HG03520 (cell line): Measurements from ENCODE around the gene CYSLTR2.

Experiments used
- ATAC-seq: cut with Tn5 transposase; IDR thresholded peaks from one replicate; pipeline ENCODE4 v1.9.1; 2021; ENCODE audit warnings: mild to moderate bottlenecking, moderate library complexity; ENCODE audit not compliant: unreplicated experiment

The CYSLTR2 gene, protein sequence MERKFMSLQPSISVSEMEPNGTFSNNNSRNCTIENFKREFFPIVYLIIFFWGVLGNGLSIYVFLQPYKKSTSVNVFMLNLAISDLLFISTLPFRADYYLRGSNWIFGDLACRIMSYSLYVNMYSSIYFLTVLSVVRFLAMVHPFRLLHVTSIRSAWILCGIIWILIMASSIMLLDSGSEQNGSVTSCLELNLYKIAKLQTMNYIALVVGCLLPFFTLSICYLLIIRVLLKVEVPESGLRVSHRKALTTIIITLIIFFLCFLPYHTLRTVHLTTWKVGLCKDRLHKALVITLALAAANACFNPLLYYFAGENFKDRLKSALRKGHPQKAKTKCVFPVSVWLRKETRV

DNA sequence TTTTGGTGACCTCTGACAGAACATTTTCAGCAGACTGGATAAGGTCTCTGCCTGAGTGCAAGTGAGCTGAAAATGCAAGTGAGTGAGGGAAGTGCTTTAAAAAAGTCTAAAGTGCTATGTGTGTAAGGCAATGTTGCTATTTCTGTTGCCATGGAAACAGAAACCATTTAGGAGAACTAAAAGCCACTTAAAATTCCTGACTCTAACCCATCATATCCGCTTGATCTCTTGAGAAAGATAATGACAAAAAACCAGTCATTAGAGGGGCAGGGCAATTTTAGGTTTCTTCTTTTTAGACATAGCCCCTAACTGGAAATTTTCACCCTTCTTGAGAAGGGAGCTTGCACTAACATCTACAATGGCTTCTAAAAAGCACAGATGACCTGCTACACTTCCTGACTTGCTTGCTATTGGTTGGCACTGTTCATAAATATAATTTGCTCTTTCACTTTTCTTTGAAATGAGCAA is at the start of gene CYSLTR2:
Gene CYSLTR2 (plus strand): TSS at position 458 of the 468 bp plus-strand sequence. CDS start 52,889 bp downstream, outside the sequence.
- ATAC-seq, result no peak

DNA sequence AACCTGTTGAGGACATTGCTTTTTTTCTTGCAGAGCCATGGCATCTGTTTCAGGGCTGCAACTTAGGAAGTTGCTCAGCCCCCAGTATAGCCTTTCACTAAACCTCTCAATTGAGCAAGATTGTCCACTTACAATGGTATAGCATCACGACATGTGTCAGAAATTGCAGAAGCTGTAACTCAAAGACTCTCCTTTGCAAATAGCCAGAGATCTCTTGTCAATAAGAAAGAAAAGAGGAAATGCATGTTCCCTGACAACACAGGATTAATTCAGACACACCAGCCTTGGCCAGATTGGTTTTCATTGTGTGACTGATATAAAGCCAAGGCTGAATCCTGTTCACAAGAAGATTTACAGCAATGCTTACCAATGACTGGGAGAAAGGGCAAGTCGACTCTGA is 38.7 kb upstream of the CYSLTR2 start:
- ATAC-seq, result no peak

DNA sequence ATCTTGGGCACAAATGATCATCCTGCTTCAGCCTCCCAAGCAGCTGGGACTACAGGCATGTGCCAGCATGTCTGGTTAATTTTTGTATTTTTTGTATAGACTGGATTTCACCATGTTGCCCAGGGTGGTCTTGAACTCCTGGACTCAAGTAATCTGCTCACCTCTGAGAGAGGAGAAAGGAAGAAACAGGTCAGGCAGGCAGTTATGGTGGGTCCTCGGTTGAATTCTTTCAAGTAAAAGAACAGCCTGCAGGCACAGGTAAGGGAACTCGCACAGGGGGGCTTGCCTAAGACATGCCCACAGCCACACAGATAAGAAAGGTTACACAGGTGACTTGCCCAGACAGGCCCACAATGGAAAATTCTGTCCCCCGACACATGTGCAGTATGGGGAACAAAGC is 34.8 kb upstream of the CYSLTR2 start:
- ATAC-seq, result no peak

DNA sequence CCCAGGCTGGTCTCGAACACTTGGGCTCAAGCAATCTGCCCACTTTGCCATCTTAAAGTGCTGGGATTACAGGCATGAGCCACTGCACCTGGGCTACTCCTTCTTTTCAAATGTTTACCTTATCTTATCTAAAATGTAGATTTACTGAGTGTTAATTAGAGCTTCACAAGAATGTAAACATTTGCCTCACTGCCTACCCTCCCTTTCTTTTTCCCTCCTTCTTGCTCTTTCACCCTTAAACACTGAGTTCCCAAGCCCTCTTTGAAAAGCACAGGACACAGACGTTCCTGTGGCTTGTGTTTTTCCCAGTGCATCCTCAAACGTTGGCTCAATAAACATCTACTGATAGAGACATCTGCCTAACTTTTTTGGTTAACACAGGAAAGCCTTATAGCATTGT is 32.7 kb upstream of the CYSLTR2 start:
- ATAC-seq, result no peak

DNA sequence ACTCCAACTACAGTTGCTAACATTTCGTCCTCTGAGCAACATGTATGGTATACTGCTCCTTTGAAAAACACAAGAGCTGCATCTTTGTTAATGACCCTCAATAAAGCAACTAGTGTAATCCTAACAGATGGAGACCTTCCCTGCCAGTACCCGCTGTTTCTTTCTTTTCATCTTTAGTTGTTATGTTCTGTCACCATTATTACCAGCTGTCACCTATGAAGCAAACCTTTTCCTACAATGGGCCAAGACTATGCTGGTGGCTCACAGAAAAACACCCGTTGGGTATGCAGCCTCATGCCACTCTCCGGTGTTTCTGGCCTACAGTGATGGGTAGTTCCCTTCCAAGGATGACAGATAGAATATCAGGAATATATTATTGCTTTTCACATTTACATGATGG is 29.7 kb upstream of the CYSLTR2 start:
- no peak for ATAC-seq

DNA sequence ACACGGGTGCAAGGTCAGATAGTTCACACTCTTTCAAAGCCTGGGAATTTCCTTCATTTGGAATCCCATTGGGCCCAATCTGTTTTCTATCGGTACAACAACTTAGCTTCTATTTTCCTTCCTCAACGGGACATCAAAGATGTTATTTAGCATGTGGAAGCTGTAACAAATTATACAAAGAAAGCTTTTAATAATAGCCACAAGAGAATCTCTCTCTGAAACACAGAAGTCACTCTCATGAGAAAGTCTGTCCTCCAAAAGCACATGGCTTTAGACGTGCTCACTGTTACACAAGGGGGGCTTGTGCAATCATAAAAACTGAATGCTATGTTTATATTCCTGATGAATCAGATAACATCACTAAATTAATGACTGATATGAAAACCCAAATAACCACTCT is 28.9 kb upstream of the CYSLTR2 start:
- no peak for ATAC-seq

DNA sequence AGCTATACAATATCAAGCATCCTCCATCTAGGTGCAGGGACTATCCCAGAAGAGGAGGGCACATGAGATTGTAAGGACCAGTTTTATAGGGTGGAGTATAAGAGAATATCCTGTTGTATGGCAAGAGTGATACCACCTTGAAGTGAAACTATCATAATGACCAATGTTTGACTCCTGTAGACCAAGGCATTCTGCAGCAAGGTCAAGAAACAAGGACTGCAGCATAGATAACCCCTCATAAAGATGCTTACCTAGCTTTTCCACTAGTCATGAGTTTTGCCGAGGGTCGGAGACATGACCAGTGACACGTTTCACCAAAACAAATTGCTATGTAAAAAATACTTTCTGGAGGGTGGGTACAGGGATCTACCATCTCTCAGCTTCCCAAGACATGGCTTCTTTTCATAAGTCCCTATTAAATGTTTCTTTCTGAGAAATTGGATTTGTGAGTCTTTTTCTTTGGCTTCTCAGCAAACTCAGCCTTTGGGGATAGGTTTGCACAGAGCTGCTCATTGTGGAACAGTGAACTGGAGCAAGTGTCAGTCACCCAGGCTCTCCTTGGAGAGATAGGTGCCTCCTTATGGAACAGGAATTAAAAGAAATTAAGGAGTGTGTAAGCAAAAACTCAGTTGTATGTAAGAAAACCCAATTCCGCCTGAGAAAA is 28.2 kb upstream of the CYSLTR2 start:
- ATAC-seq, result no peak

DNA sequence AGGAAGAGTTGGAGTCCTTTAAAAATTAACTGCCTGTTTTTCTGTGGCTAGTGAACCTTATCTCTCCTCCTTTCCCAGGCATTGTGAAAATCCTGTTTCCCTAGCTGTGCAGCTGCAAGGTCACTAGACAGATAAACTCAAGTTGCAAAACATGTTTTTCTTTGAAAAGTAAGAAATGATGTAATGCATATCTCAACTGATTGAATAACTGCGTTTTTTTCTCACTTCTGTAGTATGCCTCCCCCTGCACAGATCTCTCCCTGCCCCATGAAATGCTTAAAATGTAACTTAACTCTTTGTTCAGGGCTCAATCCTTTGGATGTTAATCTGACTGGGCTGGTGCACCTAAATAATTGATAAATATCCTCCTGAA is 27.7 kb upstream of the CYSLTR2 start:
- ATAC-seq, result no peak

DNA sequence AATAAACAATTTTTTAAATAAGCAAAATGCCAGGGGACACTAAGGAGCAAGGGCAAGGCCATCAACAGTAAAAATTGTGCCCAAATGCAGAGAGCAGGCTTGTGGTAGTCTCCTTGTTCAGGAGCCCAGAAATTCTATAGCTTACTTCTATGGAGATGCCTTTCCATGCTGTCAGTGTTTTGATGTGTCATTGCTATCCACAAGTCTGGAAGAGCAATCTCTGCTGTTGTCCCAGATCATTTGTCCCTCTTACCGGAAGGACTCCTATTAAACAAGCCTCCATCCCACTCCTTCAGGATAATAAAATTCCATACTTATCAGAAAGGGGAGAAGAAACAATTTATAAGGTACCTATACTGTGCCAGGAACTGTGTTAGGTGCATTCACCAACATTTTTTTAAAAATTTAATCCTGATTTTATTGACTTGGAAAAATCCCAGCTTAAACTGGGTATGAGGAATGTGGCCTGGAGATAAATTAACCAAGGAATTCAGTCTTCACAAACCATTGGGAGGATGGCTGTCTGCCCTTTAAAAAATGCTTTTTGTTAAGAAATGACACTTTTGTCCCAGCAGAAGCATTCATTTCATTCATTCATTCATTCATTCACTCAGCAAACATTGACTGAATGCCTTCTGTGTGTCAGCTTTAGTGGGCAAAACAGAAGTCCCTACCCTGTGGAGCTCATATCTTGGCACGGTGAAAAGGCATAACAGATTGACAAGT is 26.8 kb upstream of the CYSLTR2 start:
- no peak for ATAC-seq

DNA sequence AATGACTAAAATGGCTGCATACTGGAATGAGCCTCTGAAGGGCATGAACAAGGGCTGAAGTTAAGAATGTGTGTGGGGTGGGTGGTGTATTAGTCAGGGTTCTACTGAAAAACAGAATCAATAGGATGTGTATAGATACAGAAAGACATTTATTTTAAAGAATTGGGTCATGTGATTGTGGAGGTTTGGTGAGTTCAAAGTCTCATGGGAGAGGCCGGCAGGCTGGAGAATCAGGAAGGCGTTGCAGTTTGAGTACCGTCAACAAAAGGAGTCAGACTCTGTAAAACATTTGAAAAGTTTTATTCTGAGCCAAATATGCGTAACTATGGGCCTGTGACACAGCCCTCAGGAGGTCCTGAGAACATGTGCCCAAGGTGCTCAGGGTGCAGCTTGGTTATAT is 24.5 kb upstream of the CYSLTR2 start:
- ATAC-seq, result no peak

DNA sequence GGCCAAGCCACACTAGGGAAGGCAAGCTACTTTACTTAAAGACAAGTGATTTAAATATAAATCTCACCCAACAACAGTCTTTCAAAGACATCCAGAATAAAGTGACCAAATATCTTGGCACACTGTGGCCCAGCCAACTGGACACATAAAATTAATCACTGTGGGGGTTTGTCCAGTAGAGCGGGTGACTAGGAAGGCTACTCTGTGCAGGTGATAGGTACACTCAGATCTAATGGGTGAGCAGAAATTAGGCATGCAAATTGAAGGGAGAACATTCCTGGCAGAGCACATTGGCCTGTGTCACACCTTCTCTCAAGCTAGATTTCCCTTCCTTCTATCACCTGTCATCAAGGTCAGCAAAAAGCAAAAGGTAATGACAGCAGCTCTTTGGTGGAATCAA is 23.4 kb upstream of the CYSLTR2 start:
- no peak for ATAC-seq

DNA sequence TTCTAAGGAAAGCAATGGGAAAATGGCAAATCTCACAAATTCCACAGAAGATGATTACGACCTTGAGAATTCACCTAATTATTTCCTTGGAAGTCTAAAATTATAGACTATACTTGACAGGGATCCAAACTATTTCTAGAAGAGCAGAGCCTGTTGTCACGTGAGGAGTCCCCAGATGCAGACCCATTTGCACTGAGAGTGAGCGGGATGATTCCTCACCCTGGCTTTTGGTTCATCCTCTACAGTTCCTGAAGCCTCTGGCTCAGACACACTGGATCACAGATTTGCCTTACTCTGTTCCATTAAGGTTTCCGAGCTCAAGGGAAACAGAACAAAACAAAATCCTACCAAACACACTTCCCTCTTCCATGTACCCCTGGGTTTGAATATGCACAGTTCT is 23.0 kb upstream of the CYSLTR2 start:
- no peak for ATAC-seq

DNA sequence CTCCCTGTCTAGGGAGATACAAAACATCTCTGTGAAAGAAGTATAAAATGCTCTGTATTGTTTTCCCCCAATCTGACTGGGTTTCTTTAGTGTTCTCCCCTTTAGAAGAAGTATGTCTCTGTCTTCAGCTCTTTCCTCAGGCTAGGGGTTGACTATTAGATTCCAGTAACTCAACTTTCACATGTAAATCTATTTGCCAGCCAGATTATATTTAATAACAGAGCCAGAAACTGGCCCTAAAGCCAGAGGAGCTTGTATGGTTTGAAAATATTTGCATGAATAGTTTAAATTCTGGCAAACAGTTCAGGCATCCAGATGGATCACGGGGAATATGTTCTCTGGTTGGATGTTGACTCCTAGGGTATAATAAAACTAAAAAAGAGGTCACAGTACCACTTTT is 22.3 kb upstream of the CYSLTR2 start:
- ATAC-seq, result no peak

DNA sequence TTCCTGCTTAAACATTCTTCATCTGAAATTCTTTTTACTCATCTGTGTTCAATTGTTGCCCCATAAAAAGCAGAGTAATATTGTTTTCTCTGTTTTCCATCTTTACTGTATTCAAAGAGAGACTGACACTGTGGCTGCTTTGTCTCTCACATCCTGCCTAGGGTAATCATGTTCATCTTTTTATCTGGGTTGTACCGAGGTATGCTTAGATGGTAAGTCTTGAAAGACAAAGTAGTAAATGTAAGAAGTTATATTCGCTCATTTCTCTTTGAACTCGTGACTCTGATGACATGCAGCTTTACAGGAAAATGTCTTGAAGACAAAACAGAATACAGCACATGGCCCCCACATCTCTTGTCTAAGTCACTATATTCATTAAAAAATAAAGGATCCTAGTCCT is 20.0 kb upstream of the CYSLTR2 start:
- ATAC-seq, result no peak

DNA sequence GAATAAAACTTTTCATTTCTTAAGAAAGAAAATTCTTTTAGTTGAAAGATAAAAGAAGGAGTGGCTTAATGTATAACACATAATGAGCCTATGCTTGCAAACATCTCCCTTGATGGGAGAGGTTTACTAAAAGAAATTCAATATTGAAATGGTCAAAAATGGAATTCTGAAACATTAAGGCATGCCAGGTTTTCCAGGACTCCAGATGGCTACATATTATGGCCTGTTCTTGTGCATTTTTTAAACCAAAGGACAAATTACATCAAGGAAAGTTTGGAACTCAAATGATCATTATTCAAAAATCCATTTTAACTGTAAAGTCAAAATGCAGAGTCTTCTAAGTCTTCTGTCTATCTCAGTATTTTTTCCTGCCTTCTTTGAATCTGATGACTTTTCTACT is 19.1 kb upstream of the CYSLTR2 start:
- no peak for ATAC-seq

DNA sequence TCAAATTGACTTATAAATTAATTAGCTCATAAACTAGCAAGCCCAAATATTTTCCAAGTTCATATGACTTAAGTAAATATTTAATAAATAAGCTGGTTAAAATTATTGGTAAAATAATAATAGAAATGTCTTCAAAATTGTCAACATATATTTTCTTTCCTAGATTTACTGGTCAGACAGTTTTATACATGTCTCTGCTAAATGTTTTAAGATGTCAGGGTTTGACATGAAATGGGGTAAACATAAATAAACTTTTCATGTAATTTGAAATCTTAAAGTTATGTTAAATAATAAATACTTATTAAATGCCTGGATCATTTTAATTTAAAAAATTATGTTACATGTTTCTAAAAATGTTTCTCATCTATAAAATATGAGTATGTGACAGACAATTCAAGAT is 18.3 kb upstream of the CYSLTR2 start:
- ATAC-seq, result no peak

DNA sequence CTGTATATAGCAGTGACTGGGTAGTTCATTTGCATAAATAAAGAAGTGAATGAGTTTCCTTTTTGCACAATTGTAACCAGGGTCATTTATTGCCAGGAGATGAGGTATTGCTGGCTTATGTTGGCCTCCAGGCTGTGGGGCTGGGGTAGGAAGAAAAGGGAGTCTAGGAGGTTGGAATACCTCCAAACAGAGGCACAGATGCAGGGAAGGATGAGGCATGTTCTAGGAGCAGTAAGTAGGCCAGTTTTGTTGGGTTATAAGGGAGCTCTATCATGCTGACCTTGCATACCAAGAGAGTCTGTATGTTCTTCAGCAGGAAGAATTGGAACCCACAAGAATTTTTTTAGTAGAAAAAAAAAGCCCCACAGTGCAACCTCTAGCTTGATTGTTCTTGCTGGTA is 17.2 kb upstream of the CYSLTR2 start:
- ATAC-seq, result no peak

DNA sequence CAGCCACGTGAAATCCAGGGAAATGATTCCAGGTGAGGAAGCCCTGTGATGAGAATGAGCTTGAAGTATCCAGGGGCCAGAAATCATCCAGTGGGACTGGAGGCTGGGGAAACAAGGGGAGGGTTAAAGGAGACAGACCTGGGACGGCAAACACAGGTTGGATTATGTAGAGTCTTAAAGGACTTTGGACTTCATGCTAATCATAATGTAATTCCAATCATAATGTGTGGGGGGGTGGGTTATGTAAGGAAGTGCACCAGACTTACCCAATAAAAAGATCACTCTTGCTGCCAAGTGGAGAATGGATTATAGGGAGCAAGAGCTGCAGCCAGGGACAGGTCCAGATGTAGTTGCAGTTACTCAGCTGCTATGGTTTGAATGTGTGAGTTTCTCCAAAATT is 16.1 kb upstream of the CYSLTR2 start:
- ATAC-seq, result no peak

DNA sequence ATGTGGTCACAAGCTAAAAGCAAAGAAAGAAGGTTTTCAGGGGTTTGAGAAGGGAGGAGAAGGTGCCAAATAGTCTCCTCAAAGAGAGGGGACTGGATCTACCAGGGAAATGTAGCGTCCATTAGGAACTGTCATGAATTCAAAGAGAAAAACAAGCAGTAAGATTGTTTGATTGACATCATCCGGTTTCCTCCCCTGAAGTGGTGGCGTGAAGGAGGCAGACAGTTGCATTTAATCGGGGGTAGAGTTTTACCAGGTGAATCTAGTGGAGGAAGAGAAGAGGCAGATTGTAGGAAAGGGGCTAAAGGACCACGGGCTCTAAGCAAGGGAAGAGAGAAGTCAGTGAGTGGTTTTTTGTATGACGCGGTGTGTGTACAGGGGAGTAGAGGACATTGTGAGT is 13.0 kb upstream of the CYSLTR2 start:
- ATAC-seq, result no peak

DNA sequence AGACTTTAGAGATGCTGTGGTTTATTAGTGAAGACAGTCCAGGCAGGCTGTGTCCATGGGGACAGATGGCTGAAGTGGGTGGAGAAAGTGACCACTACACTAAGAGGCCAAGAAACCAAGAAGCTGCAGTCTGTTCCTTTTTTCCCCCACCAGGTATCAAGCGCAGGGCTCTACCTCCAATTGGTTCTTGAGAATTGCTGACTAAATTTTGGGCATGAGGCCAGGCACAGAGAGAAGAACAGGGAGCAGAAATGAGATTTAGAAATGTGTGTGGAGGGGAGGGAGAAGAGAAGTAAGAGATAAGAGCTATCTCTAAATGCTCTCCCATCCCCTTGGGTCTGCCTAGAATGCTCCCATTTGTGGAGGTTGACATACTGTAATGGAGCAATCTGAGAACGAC is 12.3 kb upstream of the CYSLTR2 start:
- ATAC-seq, result no peak

DNA sequence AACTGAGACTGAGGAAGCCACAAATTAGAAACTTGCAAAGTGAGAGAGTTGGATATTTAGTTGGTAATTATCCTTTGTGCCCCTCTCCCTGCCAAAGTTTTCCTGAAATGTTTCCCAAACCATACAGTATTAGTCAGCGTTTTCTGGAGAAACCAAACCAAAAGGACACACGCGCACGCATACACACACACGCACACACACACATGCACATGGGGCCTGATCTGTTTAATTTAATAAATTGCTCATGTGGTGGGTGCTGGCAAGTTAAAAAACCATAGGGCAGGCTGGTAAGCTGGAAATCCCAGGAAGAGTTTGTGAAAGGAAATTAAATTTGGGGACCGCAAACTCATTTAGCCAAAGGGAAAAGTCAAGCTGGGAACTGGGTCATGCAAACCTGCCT is 11.7 kb upstream of the CYSLTR2 start:
- no peak for ATAC-seq

DNA sequence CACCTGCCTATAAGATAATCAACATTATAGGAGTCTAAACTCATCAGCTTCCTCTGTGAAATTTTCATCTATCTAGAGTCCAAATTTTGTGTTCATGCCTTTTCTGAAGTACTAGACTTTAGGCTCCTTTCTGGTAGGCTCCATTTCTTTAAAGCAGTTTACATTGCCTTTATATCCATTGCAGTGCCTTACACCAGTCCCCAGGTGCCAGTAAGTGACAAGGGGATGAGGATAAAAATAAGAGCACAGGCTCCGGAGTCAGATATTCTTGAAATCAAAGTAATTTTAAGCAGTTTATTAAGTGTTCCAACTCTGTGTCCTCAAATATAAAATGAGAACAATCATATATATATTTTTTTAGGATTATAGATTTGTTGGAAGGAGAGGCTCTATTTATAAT is 10.6 kb upstream of the CYSLTR2 start:
- no peak for ATAC-seq
